LHCN-M2 (cell line): Measurements from ENCODE around the gene FTCD. TPM values are rescaled to one million over a fixed set of nuclear protein-coding genes. Genes with fewer than 3 reads are reported as not detected.
"Not testable (repeated sequence)": the region's sequence is repeated elsewhere in the genome, so short reads cannot be mapped to it uniquely, and the experiment has no call there.

ENCODE experiments used
- DNase-seq: peaks from one replicate; pipeline ENCODE4 v3.0.0-alpha.2; 2012; ENCODE audit warnings: low read depth
- polyA plus RNA-seq: library from polyadenylated mRNA; unstranded; fragments of >200 nt; gene quantifications from one replicate; pipeline ENCODE4 v1.2.1, GENCODE V29; 2012; ENCODE audit warnings: missing spikeins
- total RNA-seq: library from RNA; depleted of rRNA; stranded (reverse); fragments of >200 nt; gene quantifications from 2 replicates; pipeline ENCODE4 v1.2.3, GENCODE V29; 2014; rRNA removed

Gene FTCD, protein sequence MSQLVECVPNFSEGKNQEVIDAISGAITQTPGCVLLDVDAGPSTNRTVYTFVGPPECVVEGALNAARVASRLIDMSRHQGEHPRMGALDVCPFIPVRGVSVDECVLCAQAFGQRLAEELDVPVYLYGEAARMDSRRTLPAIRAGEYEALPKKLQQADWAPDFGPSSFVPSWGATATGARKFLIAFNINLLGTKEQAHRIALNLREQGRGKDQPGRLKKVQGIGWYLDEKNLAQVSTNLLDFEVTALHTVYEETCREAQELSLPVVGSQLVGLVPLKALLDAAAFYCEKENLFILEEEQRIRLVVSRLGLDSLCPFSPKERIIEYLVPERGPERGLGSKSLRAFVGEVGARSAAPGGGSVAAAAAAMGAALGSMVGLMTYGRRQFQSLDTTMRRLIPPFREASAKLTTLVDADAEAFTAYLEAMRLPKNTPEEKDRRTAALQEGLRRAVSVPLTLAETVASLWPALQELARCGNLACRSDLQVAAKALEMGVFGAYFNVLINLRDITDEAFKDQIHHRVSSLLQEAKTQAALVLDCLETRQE
- 0.13 TPM in 1 of 2 replicates, not detected in the other for total RNA-seq
- polyA plus RNA-seq, result 0.06 TPM

DNA sequence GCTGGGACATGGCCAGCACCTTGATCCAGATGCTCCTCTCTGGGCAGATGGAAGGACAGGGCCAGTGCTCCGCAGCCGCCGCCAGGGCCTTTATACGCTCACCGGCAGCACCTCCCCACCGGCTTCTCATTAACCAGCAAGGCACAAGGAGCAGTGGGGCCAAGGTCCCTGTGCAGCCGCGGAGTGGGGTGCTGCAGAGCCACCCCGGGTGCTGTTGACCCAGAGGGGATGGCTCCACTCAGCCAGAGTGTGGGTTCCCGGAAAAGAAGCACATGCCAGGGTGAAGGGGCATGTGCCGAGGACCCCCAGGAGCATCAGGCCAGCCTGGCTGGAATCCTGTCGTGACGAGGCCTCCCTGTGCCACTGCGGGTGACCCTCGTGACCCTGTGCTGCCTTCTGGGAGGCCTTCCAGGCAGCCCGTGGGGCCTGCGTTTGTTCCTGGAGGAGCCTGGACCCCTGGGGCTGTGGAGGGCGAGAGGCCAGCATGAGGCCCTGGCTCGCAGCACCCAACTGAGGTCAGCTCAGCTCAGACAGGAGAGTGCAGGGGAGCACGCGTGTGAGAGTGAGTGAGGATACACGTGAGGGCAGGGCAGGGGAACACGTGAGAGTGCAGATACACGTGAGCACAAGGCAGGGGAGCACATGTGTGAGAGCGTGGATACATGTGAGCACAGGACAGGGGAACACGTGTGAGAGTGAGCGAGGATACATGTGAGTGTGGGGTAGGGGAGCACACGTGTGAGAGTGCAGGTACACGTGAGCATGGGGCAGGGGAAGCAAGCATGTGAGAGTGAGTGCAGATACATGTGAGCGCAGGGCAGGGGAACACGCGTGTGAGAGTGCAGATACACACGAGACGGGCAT, at the start of gene FTCD:
Gene FTCD (minus strand): TSS at position 66 of the 864 bp plus-strand sequence. CDS start 56 bp downstream, at position 10.
- DNase-seq, result no peak

DNA sequence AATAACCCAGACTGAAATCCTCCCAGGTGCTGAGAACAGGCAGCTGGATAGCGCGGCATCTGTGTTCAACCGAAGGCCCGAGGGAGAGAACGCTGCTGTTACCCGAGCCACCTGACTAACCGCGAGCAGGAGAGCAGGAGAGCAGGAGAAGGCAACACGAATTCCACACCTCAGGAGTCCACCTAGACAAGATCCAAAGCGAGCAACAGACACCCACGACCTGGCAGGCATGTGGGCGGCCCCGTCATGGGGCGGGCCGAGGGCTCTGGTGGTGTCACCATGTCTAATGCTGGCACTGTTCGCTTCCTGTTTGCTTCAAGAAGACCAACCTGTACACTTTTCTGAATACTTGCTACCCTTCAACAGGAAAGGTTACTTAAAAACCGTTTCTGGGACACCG, 49.8 kb upstream of the FTCD start:
- DNase-seq, result no peak

DNA sequence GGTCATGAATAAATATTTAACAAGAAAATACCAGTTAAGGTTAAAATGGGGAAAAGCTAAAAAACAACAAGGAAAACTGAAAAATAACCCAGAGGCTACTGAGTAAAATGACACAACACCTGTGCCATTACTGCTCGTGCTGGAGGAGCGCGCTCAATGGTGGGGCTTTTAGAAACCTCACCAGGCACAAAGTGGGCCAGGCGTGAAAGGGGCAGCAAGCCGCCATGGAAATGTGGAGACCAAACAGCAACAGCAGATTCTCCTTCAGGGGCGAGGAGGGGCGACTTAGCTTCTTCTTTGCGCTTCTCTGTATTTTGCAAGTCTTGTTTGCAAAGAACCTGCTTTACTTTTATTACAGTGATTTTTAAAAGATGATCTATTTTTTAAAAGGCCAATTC, 47.8 kb upstream of the FTCD start:
- no peak for DNase-seq

DNA sequence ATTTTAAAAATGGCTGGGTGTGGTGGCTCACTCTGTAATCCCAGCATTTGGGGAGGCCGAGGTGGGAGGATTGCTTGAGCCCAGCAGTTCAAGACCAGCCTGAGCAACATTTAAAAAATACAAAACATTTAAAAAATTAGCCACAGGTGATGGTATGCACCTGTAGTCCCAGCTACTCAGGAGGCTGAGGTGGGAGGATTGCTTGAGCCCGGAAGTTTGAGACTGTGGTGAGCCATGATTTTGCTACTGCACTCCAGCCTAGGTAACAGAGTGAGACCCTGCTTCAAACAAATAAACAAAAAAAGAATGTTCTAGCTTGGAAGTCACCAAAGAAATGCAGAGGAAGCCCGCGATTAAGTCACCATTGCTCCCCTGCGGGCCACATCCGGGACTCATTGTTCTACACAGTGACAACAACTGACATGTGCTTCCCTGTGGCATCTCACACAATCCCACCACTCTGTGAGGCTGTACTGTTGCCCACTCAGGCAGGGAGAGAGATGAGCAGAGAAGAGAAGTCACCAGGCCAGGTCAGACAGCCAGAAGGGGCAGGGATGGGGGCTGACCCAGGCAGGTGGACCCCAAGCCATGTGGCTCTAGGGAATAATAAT, 47.3 kb upstream of the FTCD start:
- no peak for DNase-seq

DNA sequence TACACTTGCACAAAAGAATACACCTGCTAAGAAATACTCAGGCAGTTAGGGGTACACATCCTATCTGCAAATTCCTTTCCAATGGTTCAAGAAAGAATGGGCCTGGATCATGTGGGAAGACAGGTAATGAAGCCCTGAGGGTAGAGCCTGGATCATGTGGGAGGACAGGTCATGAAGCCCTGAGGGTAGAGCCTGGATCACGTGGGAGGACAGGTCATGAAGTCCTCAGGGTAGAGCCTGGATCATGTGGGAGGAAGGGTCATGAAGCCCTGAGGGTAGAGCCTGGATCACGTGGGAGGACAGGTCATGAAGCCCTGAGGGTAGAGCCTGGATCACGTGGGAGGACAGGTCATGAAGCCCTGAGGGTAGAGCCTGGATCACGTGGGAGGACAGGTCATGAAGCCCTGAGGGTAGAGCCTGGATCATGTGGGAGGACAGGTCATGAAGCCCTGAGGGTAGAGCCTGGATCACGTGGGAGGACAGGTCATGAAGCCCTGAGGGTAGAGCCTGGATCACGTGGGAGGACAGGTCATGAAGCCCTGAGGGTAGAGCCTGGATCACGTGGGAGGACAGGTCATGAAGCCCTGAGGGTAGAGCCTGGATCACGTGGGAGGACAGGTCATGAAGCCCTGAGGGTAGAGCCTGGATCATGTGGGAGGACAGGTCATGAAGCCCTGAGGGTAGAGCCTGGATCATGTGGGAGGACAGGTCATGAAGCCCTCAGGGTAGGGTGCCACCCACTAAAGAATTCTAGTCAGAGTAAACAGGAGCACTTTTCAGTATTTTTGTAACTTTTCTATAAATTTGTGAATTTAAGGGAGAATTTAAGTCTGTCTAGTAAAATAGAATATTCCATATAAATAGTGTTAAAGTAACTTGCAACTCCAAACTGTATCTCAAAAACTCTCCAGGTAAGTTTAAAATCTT, 45.8 kb upstream of the FTCD start:
- not testable (repeated sequence) for DNase-seq

DNA sequence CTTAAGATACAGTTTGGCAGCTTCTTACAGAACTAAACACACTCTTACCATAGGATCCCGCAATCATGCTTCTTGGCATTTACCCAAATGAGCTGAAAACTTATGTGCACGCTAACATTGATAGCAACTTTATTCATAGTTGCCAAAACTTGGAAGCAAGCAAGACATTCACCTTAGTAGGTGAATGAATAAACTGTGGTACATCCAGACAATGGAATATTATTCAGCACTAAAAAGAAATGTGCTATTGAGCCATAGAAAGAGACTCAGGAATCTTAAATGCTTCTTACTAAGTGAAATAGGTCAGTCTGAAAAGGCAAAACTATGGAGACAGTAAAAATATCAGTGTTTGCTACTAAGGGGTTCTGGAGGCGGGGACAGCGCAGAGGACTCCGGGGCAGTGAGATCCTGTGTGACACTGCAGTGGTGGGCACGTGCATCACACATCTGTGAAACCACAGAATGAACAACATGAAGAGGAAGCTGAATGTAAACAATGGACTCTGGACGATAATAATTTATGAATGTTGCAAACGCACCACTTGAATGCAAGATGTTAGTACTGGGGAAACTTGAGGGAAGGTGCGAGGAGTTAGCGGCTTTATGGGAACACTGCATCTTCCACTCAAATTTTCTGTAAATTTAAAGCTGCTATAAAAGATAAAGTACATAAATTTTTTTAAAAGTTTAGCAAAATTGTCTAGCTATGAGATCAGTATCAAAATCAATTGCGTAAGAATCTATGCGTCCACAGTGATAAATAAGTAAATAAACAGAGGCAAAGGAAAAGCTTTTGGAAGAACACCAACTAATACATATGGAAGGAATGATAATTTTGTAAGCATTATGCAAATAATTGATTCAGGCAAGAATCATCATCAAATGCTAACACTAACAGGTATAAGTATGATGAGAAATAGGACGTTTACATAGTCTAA, 44.3 kb upstream of the FTCD start:
- DNase-seq, result no peak

DNA sequence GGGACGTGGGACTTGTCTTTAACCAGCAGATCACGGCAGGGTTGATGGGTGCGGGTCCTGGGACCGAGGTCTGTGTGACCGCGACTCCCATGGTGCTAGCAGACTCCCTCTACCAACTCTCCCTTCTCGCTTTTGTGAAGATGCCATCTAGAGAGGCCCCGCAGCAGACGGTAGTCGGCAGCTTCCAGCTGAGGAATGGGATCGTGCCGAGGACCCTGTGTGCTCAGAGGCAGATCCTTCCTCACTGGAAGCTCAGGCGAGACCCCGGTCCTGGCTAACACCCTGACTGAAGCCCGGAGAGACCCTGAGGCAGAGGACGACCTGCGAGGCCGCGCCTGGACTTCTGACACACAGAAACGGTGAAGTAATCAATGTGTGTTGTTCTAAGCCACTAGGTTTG, 41.4 kb upstream of the FTCD start:
- no peak for DNase-seq

DNA sequence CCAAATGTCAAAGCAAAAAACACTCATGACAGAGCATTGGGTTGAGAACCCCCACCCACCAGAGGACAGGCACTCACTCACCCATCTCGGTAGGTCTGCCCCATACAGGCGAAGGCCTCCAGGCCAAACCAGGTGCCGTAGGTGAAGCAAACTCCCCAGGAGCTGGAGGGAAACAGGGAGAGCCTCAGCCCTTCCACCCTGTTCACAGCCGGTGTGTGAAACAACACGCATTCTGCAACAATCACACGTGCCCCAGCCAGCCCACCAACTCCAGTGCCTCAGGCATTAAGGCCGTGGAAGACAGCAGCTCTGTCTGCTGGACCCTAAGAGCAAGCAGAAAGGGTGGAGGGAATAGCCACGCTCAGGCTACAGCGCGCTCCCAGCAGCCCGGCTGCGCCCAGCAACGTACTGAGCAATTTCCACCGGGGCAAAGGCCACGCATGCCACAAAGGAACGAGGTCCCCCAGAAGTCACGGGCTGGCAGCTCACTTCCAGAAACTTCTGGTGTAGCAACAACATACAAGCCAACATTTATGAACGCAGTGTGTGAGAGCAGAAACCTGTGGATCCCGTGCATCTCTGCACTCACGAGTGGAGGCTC, 40.3 kb upstream of the FTCD start:
- no peak for DNase-seq

DNA sequence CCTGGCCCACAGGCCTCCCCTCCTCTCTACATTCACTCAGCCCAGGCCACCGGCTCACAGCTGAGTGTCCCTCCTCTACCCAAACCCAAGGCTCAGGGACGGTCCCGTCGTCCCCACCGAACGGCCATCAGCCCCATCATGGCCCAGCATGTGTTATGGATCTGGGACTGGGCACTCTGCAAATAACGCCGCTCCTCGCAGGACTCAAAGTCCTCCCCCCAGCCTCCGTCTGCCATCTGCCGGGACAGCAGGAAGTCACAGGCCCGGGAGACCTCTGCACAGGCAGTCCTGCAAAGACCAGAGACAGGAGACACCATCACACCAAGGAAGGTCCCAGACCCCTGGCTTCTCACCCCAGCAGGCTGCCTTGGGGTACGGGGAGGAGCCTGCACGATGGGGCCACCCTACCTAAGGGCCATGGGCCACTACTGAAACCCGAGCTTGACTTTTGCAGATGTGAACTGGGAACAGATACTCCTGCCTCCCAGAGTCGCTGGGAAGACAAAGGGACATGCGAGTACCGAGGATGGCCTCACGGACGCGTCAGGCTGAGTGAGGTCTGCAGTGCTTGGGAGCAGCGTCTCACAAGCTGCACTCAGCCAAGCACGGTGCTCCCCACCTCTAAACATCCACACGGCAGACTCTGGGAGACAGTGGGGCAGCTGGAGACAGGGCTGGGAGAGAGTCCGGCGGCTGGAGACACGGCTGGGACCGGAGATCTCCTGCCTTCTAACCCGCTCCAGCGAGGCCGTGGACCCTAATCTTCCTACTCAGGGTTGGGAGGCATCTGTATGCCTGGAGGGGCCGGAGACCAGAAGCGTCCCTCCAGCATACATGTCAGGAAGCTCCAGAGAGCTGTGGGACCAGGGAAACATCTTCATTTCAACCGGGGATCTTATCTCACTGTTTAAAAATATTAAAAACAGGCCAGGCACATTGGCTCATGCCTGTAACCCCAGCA, 39.3 kb upstream of the FTCD start:
- DNase-seq, result no peak

DNA sequence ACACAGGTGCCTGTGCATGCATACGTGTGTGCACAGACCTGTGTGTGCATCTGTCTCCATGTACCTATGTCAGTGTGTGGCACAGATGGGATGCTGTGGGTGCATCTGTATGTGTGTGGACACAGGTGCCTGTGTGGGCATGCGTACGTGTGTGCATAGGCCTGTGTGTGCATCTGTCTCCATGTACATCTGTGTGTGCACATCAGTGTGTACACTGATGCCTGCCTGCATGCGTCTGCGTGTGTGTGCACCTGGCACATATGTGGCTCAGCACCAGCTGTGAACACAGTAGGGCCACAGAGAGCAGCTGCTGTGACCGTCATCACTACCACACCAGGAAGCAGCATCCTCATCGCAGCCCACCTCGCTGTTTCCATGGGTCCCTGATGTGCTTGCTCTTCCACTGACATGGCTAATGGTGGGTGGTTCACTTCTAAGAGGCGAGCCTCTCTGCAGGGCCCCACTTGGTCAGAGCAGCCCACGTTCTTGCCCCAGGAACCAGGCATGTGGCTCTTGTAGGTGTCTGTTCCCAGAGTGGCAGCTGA, 38.5 kb upstream of the FTCD start:
- no peak for DNase-seq

DNA sequence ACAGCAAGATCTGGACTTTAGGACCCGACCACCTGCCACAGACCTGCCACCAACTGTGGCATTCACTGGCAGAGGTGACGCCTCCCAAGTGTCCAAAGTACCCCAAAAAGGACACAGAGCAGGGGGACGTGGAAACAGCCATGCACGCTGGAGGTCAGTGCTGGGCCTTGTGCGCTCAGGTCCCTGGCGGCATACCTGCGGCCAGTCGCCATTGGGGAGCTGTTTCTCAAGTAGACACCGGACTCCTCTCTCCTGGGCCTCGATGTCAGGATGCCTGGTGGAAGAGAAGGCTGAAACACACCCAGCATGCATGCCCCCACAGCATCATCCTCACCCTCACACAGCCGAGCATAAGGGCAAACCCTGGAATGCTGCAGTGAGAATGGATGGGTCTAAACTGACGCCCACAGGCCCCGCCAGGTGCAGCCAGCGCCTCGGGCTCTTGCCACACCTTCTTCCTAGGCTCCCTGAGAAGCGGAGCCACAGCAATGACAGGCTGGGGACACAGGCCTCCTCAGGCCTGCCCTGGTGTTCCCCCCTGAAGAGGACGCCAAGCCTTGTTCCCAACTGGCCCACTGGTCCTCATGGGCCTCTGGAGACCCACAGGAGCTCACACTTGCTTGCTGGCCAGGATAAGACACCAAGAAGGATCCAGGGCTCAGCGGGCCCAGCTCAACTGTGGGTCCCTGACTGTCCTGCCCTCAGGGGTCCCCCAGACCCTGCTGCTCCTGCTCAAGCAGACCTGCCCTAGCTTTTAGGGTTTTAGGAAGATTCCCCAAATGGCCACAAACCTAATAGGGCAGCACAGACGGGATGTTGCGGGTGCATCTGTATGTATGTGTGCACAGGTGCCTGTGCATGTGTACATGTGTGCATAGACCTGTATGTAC, 36.6 kb upstream of the FTCD start:
- DNase-seq, result no peak

DNA sequence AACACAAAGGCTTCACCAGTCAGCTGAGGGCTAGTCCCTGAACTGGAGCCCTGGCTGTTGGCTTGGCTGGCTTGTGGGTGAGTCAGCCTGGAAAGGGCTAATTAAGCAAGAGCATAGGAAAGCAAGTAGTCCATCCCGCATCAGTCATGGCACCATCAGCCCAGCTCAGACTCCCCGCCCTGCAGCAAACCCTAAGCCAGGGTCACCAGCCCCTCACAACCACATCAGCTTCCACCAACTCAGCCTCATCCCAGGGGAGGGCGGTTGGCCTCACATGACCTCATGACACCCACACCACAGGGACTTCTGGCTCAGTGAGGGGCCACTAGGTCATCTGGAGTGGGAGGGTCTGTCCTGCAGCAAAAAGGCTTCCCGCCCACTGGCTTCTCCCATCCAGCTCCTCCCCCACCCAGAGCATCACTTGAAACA, 35.9 kb upstream of the FTCD start:
- peak; percentile 69 for DNase-seq

DNA sequence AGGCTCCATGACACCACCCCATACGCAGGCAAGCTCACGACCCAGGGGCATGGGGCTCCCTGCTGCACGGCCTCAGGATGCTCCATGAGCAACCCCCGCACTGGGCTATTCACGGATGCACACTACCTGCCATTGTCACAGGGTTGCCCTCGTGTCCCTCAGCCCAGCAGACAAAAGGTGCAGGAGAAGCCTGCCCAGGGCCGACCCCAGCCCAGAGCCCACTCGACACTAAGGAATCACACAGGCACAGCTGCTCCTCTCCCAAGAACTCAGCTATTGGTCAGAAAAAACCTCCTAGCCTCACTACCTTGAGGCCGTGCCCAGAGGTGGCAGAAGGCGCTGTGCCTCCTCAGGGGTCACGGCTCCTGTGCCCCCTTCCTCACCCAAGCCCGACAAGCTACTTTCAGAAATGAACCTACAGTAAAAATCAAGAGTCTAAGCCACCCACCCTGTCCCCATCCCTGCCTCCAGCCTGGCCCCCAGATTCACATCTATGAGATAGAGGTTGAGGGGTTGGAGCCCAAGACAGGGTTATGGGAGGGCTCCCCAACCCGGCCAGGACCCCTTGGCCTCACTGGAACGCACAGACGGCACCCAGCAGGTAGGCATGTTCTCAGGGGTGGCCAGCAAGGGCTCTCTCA, 35.2 kb upstream of the FTCD start:
- no peak for DNase-seq

DNA sequence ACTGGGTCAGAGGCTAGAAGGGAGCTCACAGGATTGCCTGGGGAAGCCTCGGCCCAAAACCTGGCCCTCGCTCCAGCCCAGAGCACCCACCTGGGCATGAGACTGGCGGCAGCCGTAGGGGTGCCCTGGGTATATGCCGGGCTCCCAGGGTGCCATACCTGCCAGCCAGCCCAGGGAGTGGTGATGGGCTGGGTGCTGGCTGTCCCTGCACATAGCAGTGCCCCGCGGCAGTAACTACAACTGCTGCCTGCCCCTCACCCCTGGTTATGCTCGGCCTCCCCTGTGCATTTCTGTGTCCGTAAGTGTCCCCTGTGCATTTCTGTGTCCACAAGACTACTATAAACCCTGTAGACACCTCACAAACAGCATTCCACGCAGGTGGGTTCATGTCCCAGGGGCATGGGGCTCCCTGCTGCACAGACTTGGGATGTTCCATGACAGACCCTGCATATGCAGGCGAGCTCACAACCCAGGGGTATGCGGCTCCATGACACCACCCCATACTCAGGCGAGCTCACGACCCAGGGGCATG, 34.6 kb upstream of the FTCD start:
- DNase-seq, result no peak

DNA sequence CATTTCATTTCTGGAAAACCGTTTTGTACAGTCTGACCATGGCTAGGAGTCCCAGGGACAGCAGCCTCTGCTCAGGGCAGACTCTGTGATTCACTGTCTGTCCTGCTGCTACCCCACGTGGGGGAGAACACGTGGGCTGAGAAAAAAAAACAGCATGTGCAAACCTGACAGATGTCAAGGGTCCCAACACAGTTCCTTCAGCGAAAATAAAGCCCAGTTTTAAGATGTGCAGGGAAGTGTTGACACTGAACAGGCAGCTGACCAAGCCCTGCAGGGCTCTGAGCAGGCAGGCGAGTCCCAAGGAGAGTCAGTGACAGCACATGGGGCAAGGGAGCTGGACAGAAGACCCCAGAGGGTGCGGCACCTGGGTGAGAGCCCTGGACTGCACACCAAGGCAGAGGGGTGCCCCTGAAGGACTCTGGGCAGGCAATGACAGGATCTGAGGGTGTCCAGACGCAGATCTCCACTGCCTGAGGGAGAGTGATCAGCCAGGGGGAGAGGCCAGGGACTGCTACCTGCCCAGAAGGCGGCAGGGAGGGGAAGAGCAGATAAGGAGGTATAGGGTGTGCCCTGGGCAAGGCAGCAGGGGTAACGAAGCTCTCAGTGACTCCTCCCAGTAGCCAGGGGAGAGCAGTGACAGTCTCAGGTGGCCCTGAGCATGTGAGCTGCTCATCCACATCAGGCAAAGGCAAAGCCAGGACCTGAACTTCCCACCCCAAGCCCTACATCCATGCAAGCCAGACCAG, 34.0 kb upstream of the FTCD start:
- DNase-seq, result peak; percentile 64
